Stimulated activated CD4-positive, alpha-beta T cell treated with anti-CD3 and anti-CD28 coated beads, Interleukin-1b, Interleukin-23, amount 100 ng/mL, for 24 hours (primary cell): ENCODE measurements around the gene LRBA.
"Not testable (repeated sequence)": the region's sequence is repeated elsewhere in the genome, so short reads cannot be mapped to it uniquely, and the experiment has no call there.

Experiments
- DNase-seq, 4 experiments: peaks; one replicate each; pipeline ENCODE4 v3.0.0-alpha.2; 2020; ENCODE audit warnings: low read depth in 4 of 4, low spot score in 1 of 4

The LRBA gene

GRCh38 chr4:150534818-150535217, 480.3 kb downstream of the LRBA start:
- DNase-seq = no peak

- DNase-seq = no peak
Observed at GRCh38 chr4:150533673-150534072, 481.4 kb downstream of the LRBA start.

DNA sequence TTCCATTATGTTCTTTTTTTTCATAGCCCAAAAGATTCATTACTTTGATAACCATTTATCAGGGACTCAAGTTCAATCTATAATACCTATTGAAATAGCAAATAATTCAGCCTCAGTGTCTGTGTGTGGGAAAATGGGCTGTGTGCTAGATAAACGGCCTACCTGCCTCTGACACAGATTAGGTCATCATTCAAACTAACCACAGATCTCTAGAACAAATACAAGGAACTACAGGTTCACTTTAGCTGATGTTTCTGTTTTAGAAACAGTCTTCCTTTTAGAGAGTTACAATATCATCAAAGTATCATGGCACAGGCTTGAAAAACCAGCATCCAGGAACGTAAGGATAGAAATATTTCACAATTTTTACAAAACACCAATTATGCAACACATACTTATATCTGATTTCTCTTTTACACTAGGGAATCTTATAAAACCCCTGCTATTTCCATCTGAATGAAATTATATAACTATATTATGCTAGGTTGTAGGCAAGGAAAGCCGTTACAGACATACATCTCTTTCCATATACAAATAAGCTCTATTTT, 489.7 kb downstream of the LRBA start:
- DNase-seq = no peak

DNA sequence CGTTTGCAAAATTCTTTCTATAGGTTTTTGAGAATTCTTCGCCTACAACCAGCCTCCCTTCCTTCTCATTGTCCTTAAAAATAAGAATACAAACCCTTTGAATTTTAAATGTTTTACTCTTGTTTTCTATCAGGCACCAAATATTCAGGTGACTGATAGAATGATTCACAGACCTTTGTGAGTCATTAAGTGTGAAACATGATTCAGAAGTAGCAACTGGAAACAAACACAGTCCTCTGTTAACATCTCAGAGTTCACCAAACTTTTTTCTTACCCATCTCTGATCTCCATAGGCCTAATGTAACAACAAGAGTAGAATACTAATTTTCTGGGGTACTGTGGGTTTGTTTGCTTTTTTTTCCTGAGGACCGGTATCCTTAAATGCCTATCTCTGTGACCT, 496.5 kb downstream of the LRBA start:
- no peak for DNase-seq

- no peak for DNase-seq
Observed at GRCh38 chr4:150515135-150515534, 499.9 kb downstream of the LRBA start.

DNA sequence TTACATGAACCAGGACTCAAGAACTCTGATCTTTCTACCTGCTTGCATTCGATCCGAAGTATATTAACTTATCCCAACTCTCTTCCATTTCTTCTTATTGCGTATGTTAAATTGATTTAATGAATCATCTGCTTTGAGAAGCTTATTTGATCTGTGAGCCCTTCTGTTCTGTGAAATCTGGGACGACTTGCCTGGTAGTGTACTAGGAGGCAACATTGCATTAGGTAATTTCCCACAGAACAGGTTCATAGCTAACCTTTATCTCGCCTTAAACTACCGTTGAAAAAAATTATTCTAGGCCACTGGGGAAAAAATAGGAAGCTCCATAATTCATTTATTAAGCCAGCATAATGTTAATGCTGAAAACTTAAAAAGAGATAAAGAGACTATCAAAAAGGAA, 500.4 kb downstream of the LRBA start:
- DNase-seq = no peak

DNA sequence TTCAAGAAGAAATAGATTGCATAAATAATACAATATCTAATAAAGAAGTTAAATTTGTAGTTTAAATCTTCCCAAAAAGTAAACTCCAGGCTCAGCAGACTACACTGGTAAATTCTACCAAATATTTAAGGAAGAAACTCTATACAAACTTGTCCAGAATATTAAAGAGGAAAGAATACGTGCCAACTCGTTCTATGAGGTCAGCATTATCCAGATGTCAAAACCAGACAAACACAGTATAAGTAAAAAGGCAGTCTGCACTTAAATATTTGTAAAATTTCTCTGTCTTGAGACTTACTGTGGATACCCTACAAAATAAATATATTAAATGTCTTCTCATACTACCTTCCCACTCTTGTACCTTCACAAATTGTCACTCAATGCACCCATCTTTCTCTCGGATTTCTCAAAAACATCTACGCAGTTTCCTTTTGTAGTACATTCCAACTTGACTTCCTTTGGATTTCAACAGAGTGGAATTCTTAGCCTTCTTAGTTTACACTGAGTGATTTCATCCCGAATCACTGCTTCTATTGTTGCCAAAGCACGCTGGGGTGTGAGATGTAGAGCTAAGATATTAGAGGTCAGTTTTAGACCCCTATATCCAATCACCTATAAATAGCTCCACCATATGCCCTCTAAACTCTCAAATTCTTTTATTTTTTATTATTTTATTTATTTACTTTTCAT, 504.8 kb downstream of the LRBA start:
- no peak for DNase-seq

DNA sequence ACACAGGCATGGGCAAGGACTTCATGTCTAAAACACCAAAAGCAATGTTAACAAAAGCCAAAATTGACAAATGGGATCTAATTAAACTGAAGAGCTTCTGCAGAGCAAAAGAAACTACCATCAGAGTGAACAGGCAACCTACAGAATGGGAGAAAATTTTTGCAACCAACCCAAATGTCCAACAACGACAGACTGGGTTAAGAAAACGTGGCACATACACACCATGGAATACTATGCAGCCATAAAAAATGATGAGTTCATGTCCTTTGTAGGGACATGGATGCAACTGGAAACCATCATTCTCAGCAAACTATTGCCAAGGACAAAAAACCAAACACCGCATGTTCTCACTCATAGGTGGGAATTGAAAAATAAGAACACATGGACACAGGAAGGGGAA, 507.4 kb downstream of the LRBA start:
- DNase-seq = not testable (repeated sequence)

GRCh38 chr4:150501983-150502382, 513.1 kb downstream of the LRBA start:
- no peak for DNase-seq

DNA sequence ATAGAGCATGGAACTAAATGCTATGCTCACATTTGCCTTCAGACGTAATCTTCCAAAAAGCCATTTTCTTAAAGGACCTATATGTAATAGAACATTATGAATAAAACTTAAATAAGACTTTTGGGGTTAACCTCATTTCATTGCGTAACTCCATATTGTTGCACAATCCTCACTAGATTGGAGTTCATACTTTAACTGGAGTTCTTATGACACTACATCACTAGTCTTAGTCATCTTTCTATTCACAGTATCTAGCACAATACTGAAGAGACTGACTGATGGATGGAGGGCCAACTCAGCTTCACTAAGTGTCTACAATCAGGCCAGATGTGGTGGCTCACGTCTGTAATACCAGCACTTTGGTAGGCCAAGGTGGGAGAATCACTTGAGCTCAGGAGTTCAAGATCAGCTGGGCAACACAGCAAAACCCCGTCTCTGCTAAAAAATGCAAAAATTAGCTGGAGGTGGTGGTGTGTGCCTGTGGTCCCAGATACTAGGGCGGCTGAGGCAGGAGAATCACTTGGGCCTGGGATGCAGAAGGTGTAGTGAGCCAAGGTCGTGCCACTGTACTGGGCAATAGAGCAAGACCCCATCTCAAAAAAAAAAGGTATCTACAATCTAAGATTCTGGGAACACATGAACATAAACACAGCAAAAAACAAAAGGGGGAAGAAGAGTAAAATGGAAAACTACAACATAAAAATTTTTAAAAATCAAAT, 513.9 kb downstream of the LRBA start:
- DNase-seq = no peak

- no peak for DNase-seq
Observed at GRCh38 chr4:150497612-150498011, 517.5 kb downstream of the LRBA start.

DNA sequence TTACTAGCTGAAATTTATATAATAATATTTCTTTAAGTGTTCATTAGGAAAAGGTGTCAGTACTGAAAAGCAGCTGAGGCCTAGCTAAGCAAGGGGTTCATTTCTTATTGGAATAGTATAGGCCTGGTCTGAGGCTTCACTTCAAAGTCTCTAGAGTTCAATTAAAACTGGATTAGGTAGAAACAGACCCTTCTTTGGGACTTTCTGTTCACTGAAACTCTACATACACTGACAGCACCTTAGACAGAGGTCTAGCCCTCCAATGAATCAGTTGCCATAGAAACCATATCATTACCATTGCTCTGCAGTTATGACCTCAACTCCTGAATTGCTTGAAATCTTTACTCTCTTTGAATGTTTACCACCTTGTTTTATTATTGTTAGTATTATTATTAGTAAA, 519.5 kb downstream of the LRBA start:
- no peak for DNase-seq

DNA sequence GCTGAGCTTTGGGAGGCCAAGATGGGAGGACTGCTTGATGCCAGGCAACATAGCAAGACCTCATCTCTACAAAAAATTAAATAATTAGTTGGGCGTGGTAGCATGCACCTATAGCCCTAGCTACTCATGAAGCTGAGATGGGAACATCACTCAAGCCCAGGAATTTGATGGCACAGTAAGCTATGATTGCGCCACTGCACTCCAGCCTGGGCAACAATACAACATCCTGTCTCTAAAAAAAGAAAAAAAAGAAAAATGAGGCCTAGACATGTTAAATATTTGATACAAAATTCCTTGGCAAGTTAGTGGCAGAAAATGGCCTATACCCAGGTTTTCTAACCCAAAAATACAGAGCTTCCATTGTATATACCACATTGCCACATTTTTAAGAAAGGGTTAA, 521.2 kb downstream of the LRBA start:
- no peak for DNase-seq

- DNase-seq = no peak
Observed at GRCh38 chr4:150491132-150492049, 523.7 kb downstream of the LRBA start.

DNA sequence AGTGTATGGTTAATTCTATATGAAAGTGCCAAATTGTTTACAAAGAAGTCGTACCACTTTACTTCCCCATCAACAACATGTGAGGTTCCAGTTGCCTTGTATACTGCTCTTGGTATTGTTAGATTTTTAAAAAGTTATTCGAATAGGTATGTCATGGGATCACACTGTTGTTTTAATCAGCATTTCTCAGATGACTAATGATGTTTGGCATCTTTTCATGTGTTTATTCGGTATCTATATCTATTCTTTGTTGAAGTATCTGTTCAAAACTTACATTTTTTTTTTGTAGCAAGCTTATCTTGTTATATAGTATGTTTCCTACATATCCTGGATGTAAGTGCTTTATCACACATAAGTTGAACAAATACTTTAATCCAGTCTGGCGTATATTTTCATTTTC, 532.5 kb downstream of the LRBA start:
- DNase-seq = no peak

DNA sequence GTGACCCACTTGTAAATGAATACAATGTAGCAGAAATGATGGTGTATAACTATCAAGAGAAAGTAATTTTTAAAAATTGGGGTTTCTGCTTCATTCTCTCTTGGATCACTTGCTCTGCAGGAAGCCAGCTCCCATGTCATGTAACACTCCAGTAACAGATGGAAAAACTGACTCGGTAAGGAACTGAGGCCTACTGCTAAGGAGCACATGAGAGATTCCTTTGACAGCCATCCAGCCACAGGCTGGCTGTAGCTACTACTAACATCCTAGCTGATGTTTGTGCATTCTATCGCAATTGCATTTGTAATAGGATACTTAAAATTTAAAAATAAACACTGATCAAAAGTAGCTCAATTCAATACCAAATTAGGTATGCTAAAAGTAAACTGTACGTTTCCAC, 535.4 kb downstream of the LRBA start:
- no peak for DNase-seq

DNA sequence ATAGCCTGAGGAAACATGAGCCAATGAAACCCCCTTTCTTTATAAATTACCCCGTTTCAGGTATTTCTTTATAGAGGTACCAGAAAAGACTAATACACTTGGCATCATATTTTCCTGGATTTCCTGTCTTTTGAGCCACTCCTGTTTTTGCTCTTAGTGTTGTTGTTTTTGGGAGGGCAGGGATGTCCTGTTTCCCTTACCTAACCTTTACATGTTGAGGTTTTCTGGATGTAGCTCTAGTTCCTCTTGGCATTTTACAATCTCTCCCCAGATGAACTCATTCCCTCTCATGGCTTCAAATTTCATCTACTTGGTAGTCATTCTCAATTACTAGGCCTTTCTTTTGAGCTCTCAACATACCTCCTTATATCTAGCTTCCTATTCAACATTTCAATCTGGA, 537.2 kb downstream of the LRBA start:
- DNase-seq = no peak

GRCh38 chr4:150476776-150477175, 538.3 kb downstream of the LRBA start:
- DNase-seq = no peak

- DNase-seq = no peak
Observed at GRCh38 chr4:150475763-150476162, 539.3 kb downstream of the LRBA start.

DNA sequence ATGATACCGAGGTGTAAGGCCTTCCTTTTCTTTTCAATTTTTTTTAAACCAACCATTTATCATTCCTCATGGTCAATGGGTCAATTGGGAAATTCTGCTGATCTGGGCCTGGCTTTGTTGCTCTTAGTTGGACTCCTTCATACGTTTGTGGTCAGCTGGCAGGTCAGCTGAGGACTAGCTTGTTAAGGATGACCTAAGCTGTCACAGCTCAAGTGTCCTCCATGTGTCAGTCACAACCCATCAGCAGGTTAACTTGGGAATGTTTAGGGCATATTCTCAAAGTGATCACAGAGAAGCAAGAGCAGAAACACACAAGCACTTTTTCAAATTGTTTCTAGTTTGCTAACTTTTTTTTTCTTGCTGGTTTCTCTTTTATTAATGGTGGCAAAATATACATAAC, 550.6 kb downstream of the LRBA start:
- no peak for DNase-seq

DNA sequence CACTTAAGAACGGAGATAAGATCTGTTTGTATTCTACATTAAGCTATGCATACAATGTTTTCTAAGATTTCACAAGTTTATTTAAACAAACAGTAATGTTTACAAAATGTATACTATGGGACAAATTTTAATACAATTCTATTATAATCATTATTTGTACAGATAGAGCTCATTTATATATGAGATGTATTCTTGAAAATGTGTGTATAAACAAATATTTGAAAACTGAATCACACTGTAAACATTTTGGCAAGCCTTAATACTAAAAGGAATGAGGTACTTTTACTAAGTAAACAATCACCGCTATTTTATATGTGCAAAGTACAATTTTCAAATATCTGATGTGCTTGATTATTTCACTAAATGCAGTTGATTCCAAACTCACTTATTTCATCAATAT, 552.3 kb downstream of the LRBA start:
- DNase-seq = no peak

- no peak for DNase-seq
Observed at GRCh38 chr4:150461957-150462356, 553.1 kb downstream of the LRBA start.
